Mucosa of rectum (tissue), 2 donors: Measurements from ENCODE around the gene SLC22A9.

Experiments
- H3K27ac ChIP-seq, 2 donors: one replicate each; pipeline ENCODE4 v1.7.0; 2013; ENCODE audit warnings: inconsistent platforms in 2 of 2, low read depth in 2 of 2, low read length in 2 of 2
- H3K27me3 ChIP-seq, 2 donors: one replicate each; pipeline ENCODE4 v1.7.0; 2013; ENCODE audit warnings: low read length in 2 of 2; ENCODE audit not compliant: control insufficient read depth in 2 of 2, insufficient read depth in 2 of 2
- H3K36me3 ChIP-seq, 2 donors: one replicate each; pipeline ENCODE4 v1.7.0; 2013; ENCODE audit warnings: low read length in 2 of 2; ENCODE audit not compliant: control insufficient read depth in 2 of 2, insufficient read depth in 2 of 2
- H3K4me1 ChIP-seq, 2 donors: one replicate each; pipeline ENCODE4 v1.7.0; 2013; ENCODE audit warnings: low read length in 2 of 2, mild to moderate bottlenecking in 1 of 2; ENCODE audit not compliant: control insufficient read depth in 2 of 2, insufficient read depth in 2 of 2
- H3K4me3 ChIP-seq, 2 donors: one replicate each; pipeline ENCODE4 v1.7.0; 2013; ENCODE audit warnings: low read length in 2 of 2
- H3K9ac ChIP-seq, 2 donors: one replicate each; pipeline ENCODE4 v1.7.0; 2013; ENCODE audit warnings: low read length in 2 of 2, low read depth in 1 of 2, mild to moderate bottlenecking in 1 of 2
- H3K9me3 ChIP-seq, 2 donors: one replicate each; pipeline ENCODE4 v1.7.0; 2013; ENCODE audit warnings: low read length in 2 of 2; ENCODE audit not compliant: control insufficient read depth in 2 of 2
- donor health status: healthy.
- donor health status: Normal muscosa, but diverticular disease.

SLC22A9 gene

GRCh38 chr11:63443714-63444113 is 74.1 kb downstream of the SLC22A9 start:
- no peaks in the 10 kb centered on the region for H3K4me1 ChIP-seq
- no peak overlapping the region for H3K4me3 ChIP-seq
- H3K27me3 ChIP-seq = no peaks in the 10 kb centered on the region
- H3K9ac ChIP-seq = no peak overlapping the region
- no peaks in the 10 kb centered on the region for H3K36me3 ChIP-seq
- H3K27ac ChIP-seq = no peak overlapping the region
- no peaks in the 10 kb centered on the region for H3K9me3 ChIP-seq

- Histone ChIP-seq H3K27me3 (no peaks in the 10 kb centered on the region), H3K36me3 (no peaks in the 10 kb centered on the region), H3K9me3 (no peaks in the 10 kb centered on the region)
These were observed 74.6 kb downstream of the SLC22A9 start for GRCh38 chr11:63444160-63444559.

GRCh38 chr11:63445118-63445517 is 75.5 kb downstream of the SLC22A9 start:
- no peak overlapping the region for H3K27ac ChIP-seq
- H3K9me3 ChIP-seq = no peaks in the 10 kb centered on the region
- no peak overlapping the region for H3K9ac ChIP-seq
- no peaks in the 10 kb centered on the region for H3K27me3 ChIP-seq
- no peaks in the 10 kb centered on the region for H3K4me1 ChIP-seq
- H3K36me3 ChIP-seq = no peaks in the 10 kb centered on the region
- H3K4me3 ChIP-seq = no peak overlapping the region

More at GRCh38 chr11:63444160-63444559, 74.6 kb downstream of the SLC22A9 start:
- H3K4me1 ChIP-seq = no peaks in the 10 kb centered on the region
- H3K4me3 ChIP-seq = no peak overlapping the region
- H3K9ac ChIP-seq = no peak overlapping the region
- no peak overlapping the region for H3K27ac ChIP-seq

- Histone ChIP-seq H3K4me1 (no peaks in the 10 kb centered on the region), H3K9me3 (no peaks in the 10 kb centered on the region), H3K9ac (no peak overlapping the region), H3K36me3 (no peaks in the 10 kb centered on the region), H3K27me3 (no peaks in the 10 kb centered on the region), H3K27ac (no peak overlapping the region), H3K4me3 (no peak overlapping the region)
These were observed 76.1 kb downstream of the SLC22A9 start for GRCh38 chr11:63445720-63446119.

DNA sequence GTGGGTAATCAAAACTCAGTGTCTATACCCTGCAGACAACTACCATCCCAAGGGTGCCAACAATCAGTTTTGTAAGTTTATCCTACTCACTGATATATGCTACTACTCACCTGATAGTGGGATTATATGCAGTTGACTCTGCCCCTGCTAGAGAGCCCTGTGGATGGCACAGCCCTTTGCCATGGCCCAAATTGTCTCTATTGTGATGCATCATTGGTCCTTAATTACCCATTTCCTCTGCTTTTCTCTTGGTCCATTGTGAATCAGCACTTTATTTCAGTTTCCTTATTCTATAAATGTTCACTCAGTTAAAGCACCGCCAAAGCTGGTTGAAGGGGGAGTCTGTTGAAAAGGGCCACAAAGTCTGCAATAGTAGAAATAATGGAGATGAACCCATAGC is 79.1 kb downstream of the SLC22A9 start:
- no peak overlapping the region for H3K27ac ChIP-seq
- H3K9ac ChIP-seq = no peak overlapping the region
- no peak overlapping the region for H3K4me3 ChIP-seq
- H3K36me3 ChIP-seq = no peaks in the 10 kb centered on the region
- H3K27me3 ChIP-seq = no peaks in the 10 kb centered on the region
- no peaks in the 10 kb centered on the region for H3K4me1 ChIP-seq
- H3K9me3 ChIP-seq = no peaks in the 10 kb centered on the region

GRCh38 chr11:63459586-63459985 is 90.0 kb downstream of the SLC22A9 start:
- H3K4me1 ChIP-seq = no peaks in the 10 kb centered on the region

More at GRCh38 chr11:63459586-63459985, 90.0 kb downstream of the SLC22A9 start:
- Histone ChIP-seq H3K27me3 (no peaks in the 10 kb centered on the region), H3K9me3 (no peaks in the 10 kb centered on the region), H3K4me3 (no peak overlapping the region), H3K36me3 (no peaks in the 10 kb centered on the region), H3K27ac (no peak overlapping the region), H3K9ac (no peak overlapping the region)
